RWPE1 (cell line): ENCODE data around the gene MTHFR.

ENCODE experiments used
- CTCF ChIA-PET: fragments of 350-600 bp; sonication (Branson Sonifier 250); formaldehyde crosslinking; extraction: SDS; loops from one replicate; lab custom pipeline; 2021; lab: Yijun Ruan, JAX
- POLR2A ChIA-PET: fragments of 400-600 bp; formaldehyde crosslinking; extraction: SDS; loops from one replicate; lab custom pipeline; 2020; ENCODE audit warnings: antibody characterized with exemption; ENCODE audit not compliant: low non-redundant PET; lab: Yijun Ruan, JAX
- DNase-seq: peaks from one replicate; pipeline ENCODE4 v3.0.0; 2012; ENCODE audit warnings: low spot score
- H3K27ac ChIP-seq: fragments of 450-650 bp; 2 replicates; pipeline ENCODE4 v1.5.1; 2017
- CTCF ChIP-seq: fragments of 450-650 bp; conservative IDR thresholded peaks from 2 replicates; pipeline ENCODE4 v1.5.1; 2017; ENCODE audit warnings: low read depth, mild to moderate bottlenecking

MTHFR gene

GRCh38 chr1:11761988-11762406 lies 43.8 kb downstream of the MTHFR start, which contains the start of gene C1orf167:
C1orf167 (plus strand) TSS chr1:11762193; CDS start chr1:11764401, 2,208 bp downstream.
- DNase-seq, result peak; percentile 29
- CTCF ChIA-PET, result no interaction called here
- no peak within 1 kb of the TSS for H3K27ac ChIP-seq
- POLR2A ChIA-PET, result no interaction called here
- no peak for TF ChIP-seq CTCF

- ChIA-PET POLR2A (no interaction called here), CTCF (no interaction called here)
- no peak for TF ChIP-seq CTCF
- DNase-seq, result no peak
- H3K27ac ChIP-seq, result no peak overlapping the region
Measured at GRCh38 chr1:11761285-11761684, 44.5 kb downstream of the MTHFR start.

GRCh38 chr1:11759791-11760190 lies 46.0 kb downstream of the MTHFR start:
- no peak for TF ChIP-seq CTCF
- DNase-seq, result no peak
- H3K27ac ChIP-seq, result no peak overlapping the region
- POLR2A ChIA-PET, result no interaction called here
- CTCF ChIA-PET, result no interaction called here

- no peak overlapping the region for H3K27ac ChIP-seq
- ChIA-PET CTCF (no interaction called here), POLR2A (no interaction called here)
- no peak for DNase-seq
- no peak for TF ChIP-seq CTCF
Measured at GRCh38 chr1:11757047-11757446, 48.7 kb downstream of the MTHFR start.

GRCh38 chr1:11753555-11754208 lies 52.1 kb downstream of the MTHFR start:
- ChIA-PET CTCF (no interaction called here), POLR2A (no interaction called here)
- no peak overlapping the region for H3K27ac ChIP-seq
- no peak for TF ChIP-seq CTCF
- no peak for DNase-seq

GRCh38 chr1:11752359-11753088 lies 53.2 kb downstream of the MTHFR start:
- TF ChIP-seq CTCF, result no peak
- ChIA-PET POLR2A (no interaction called here), CTCF (no interaction called here)
- no peak for DNase-seq
- no peak overlapping the region for H3K27ac ChIP-seq
